ENCODE data around the gene SEC22C.
"Not testable (repeated sequence)": the region's sequence is repeated elsewhere in the genome, so short reads cannot be mapped to it uniquely, and the experiment has no call there.

The SEC22C gene

DNA sequence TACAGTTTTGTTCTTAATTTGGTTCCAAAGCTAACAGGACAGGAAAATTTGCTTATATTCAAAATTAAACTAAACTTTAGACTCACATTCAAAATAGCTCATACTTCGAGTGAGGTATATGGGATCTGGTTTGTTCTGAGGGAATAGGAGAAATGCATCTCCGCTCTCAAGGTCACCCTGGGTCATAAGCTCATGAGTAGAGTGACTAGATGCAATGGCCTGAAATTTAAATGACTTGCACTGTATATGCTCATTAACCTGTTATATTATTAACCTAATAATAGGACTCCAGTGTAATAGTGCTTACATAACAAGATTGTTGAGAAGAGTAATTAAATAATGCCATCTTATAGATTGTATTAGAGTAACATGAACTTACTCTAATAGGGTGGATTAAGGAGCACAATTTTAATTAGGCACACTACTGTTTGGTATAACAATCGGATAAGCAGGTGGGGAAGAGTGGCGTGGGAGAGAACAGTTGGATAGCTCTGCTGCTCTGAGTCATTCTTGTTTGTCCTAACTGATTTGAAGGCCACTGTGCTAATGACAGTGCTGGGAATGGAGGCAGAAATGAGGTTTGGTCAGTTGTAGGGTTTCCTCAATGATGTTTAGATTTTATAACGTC, 23.9 kb upstream of the SEC22C start:
- no peak overlapping the region for H3K4me3 ChIP-seq (ENCODE audit: low read length)
- TF ChIP-seq, protein P1, sequence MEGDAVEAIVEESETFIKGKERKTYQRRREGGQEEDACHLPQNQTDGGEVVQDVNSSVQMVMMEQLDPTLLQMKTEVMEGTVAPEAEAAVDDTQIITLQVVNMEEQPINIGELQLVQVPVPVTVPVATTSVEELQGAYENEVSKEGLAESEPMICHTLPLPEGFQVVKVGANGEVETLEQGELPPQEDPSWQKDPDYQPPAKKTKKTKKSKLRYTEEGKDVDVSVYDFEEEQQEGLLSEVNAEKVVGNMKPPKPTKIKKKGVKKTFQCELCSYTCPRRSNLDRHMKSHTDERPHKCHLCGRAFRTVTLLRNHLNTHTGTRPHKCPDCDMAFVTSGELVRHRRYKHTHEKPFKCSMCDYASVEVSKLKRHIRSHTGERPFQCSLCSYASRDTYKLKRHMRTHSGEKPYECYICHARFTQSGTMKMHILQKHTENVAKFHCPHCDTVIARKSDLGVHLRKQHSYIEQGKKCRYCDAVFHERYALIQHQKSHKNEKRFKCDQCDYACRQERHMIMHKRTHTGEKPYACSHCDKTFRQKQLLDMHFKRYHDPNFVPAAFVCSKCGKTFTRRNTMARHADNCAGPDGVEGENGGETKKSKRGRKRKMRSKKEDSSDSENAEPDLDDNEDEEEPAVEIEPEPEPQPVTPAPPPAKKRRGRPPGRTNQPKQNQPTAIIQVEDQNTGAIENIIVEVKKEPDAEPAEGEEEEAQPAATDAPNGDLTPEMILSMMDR (conservative IDR thresholded peaks at IDR 0.05; ENCODE audit: low read depth, low read length) = no peak
- no peak for DNase-seq (ENCODE audit: low read depth)

DNA sequence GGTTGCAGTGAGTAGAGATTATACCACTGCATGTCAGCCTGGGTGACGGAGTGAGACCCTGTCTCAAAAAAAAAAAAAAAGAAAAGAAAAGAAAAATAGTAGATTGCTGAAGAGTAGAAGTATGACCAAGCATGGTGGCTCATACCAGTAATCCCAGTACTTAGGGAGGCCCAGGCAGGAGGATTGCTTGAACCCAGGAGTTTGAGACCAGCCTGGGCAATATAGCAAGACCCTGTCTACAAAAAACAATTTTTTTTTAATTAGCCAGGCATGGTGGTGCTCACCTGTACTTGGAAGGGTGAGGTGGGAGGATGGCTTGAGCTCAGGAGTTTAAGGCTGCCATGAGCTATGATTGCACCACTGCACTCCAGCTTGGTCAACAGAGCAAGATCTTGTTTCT, 21.2 kb upstream of the SEC22C start:
- H3K4me3 ChIP-seq (ENCODE audit: low read length) = no peak overlapping the region
- DNase-seq (ENCODE audit: low read depth) = no peak
- TF ChIP-seq, protein P1 (conservative IDR thresholded peaks at IDR 0.05; ENCODE audit: low read depth, low read length) = no peak

DNA sequence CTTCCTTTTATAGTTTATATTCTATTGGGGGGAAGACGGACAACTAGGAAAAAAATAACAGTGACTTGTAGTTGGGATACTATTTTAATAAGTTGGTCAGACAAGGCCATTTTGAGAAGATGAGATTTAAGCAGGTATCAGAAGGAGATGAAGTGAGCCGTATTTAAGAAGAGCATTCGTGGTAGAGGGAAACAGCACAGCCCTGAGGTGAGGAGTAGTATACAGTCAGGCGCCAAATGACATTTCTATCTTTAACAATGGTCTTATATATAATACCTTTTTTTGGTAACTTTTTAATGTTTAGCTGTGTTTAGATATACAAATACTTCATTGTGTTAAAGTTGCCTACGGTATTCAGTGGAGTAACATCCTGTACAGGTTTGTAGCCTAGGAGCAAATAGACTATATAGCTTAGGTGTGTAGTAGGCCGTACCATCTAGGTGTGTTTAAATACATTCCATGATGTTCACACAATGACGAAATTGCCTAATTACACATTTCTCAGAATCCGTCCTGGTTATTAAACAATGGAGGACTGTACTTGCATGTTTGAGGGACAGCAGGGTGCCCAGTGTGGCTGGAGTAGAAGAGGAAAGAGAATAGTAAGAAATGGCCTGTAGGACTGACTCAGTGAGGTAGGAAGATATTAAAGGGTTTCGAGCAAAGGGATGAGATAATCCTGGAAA, 20.3 kb upstream of the SEC22C start:
- DNase-seq (ENCODE audit: low read depth) = no peak

DNA sequence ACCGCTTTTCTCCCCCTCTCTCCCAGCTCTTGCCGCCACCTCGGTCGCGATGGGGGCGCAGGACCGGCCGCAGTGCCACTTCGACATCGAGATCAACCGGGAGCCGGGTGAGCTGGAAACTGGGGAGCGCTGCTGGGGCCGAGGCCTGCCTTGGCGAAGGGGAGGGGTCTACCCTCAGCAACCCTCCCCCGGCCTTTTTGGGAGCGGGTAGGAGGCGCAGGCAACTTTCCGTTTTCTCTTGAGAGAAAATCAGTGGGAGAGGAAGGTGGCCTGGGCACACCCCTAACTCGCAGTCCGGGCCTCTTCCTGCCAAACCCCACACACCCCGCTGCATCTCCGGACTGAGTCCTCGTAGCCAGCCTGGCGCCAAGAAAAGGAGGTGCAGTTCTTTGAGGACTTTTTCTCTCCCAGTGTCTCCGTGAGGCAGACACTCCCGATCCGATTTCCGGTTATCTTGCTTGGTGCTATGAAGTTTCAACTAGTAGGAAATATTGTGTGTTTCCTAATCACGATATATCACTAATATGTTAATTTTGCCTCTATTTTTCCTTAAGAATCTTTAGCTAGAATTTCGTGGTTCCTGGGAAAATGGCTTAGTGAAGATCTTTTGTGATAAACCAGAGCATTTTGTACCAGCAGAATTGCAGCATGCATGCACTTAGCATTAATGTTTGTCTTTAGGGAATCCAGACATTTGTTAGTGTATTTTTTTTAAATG, 19.4 kb upstream of the SEC22C start:
- TF ChIP-seq, protein P1 (conservative IDR thresholded peaks at IDR 0.05; ENCODE audit: low read depth, low read length) = peak; percentile 4
- peak overlapping the region; percentile 89 for H3K4me3 ChIP-seq (ENCODE audit: low read length)
- DNase-seq (ENCODE audit: low read depth) = no peak

More for the DNA sequence above, 20.3 kb upstream of the SEC22C start:
- TF ChIP-seq, protein P1 (conservative IDR thresholded peaks at IDR 0.05; ENCODE audit: low read depth, low read length) = no peak
- H3K4me3 ChIP-seq (ENCODE audit: low read length) = peak overlapping the region; percentile 89

DNA sequence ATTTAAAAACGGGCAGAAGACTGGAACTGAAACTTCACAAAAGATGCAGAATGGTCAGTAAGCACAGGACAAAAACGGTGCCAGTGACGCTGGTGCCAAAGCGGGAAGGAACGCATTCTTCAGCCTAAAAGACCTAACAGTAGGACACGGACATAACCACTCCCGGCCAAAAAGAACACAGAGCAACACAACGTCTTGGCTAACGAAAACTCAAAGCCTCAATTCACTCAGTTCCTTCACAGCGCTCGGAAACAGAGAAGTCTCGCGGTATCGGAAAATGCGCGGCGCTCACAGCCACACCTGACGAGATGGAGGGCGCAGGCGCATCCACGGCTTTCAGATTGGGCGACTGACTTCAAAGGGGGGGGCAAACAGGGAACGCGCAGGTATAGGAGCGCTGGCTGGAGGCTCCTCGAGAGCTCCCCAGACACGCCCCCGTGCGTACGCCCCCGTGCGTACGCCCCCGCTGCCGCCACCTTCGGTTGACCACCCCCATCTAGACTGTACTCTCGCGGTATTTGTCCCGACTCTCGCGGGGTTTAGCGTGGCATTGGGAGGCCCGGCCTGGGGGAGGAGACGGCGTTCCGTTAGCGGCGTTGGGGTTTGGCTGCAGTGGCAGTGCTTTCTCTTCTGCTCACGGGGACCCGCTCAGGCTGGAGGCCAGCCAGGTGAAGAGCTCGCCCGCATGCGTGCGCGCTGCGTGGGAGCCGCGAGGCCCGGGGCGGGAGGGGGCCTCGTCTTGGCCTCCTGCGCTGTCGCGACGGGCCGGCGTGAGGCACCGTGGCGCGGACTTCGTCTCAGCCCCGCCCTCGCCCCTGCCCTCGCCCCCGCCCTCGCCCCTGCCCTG, 18.6 kb upstream of the SEC22C start, which contains the start of gene NKTR:
TSS of gene NKTR (plus strand) at position 576 of the 847 bp plus-strand sequence. CDS start 321 bp downstream, outside the sequence.
- peak within 1 kb of the TSS; percentile 89 for H3K4me3 ChIP-seq (ENCODE audit: low read length)
- TF ChIP-seq, protein P1 (conservative IDR thresholded peaks at IDR 0.05; ENCODE audit: low read depth, low read length) = no peak

DNA sequence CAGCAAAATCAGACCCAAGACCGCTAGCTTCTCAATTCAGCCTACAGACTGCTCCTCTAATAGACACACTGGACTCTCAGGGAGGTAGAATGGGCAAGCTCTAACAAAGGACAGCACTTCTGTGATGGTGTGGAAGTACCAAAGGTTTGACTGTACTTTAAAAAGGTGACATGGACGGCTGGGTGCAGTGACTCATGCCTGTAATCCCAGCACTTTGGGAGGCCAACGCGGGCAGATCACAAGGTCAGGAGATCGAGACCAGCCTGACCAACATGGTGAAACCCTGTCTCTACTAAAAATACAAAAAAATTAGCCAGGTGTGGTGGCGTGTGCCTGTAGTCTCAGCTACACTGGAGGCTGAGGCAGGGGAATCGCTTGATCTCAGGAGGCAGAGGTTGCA, 15.3 kb upstream of the SEC22C start:
- not testable (repeated sequence) for H3K4me3 ChIP-seq (ENCODE audit: low read length); DNase-seq (ENCODE audit: low read depth)

More for the DNA sequence above, 18.6 kb upstream of the SEC22C start, which contains the start of gene NKTR:
- DNase-seq (ENCODE audit: low read depth) = peak; percentile 96

DNA sequence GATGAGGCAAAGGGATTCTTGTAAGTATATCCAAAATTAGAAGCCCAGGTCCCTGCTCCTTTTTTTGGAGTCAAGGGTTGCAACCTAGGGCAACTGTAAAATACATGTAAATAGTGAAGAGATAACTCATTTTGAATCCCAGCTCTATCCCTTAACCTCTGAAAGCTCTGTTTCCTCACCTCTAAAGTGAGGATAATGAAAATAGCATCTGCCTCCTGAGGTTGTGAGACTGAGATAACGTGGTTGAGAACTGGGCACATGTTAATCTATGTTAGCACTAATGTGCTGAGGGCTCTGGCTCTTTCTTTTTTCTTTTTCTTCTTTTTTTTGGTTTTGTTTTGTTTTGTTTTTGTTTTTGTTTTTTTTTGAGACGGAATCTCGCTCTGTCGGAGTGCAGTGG, 13.9 kb upstream of the SEC22C start:
- no peak for DNase-seq (ENCODE audit: low read depth)
- no peak overlapping the region for H3K4me3 ChIP-seq (ENCODE audit: low read length)
- TF ChIP-seq, protein P1 (conservative IDR thresholded peaks at IDR 0.05; ENCODE audit: low read depth, low read length) = no peak

All from retinal pigment epithelial cell (primary cell).